ENCODE results near the gene CDC14B.
A peak's percentile ranks its signal among the peaks of the same experiment; 100 is the strongest.

CDC14B gene

DNA sequence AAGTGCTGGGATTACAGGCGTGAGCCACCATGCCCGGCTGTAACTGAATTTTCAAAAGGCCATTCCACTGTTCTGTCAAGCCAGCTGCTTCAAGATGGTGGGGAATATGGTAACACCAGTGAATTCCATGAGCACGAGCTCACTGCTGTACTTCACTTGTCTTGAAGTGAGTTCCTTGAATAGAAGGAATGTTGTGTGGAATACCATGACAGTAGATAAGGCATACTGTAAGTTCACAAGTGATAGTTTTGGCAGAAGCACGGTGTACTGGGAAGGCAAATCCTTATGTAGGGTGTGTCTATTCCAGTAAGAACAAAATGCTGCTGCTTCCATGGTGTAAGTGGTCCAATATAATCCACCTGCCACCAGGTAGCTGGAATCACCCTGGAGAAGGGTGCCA, 42.1 kb upstream of the CDC14B start:
- Histone ChIP-seq H3K9ac (ENCODE audit: low read length) (no peak overlapping the region), H2AFZ (ENCODE audit: low read length) (no peak overlapping the region), H3K4me2 (ENCODE audit: low read depth, low read length) (no peak overlapping the region), H3K9me2 (replicated peaks; ENCODE audit: insufficient read depth, low read length) (no peaks in the 10 kb centered on the region), H3K27me3 (replicated peaks; ENCODE audit: insufficient read depth, low read length) (no peaks in the 10 kb centered on the region), H3K27ac (ENCODE audit: low read length) (no peak overlapping the region), H3K79me2 (ENCODE audit: low read length) (no peaks in the 10 kb centered on the region), H4K20me1 (ENCODE audit: insufficient read depth, low read length) (no peaks in the 10 kb centered on the region), H3K9me3 (replicated peaks; ENCODE audit: insufficient read depth, low read length) (no peaks in the 10 kb centered on the region), H3K36me3 (replicated peaks; ENCODE audit: insufficient read depth, low read length) (no peaks in the 10 kb centered on the region), H3K4me1 (ENCODE audit: low read length) (peaks cover 6% of the 10 kb centered on the region), H3K4me3 (ENCODE audit: low read length) (no peak overlapping the region), H3F3A (ENCODE audit: insufficient read depth, low read length) (no peaks in the 10 kb centered on the region)
- no peak for TF ChIP-seq EZH2phosphoT487 (IDR thresholded peaks at IDR 0.05; ENCODE audit: low read length)
- TF ChIP-seq, protein P1, sequence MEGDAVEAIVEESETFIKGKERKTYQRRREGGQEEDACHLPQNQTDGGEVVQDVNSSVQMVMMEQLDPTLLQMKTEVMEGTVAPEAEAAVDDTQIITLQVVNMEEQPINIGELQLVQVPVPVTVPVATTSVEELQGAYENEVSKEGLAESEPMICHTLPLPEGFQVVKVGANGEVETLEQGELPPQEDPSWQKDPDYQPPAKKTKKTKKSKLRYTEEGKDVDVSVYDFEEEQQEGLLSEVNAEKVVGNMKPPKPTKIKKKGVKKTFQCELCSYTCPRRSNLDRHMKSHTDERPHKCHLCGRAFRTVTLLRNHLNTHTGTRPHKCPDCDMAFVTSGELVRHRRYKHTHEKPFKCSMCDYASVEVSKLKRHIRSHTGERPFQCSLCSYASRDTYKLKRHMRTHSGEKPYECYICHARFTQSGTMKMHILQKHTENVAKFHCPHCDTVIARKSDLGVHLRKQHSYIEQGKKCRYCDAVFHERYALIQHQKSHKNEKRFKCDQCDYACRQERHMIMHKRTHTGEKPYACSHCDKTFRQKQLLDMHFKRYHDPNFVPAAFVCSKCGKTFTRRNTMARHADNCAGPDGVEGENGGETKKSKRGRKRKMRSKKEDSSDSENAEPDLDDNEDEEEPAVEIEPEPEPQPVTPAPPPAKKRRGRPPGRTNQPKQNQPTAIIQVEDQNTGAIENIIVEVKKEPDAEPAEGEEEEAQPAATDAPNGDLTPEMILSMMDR (IDR thresholded peaks at IDR 0.05; ENCODE audit: low read length), result no peak
- TF ChIP-seq EZH2 (optimal IDR thresholded peaks at IDR 0.05; ENCODE audit: low read depth, low read length), result no peak
- no peak for DNase-seq

DNA sequence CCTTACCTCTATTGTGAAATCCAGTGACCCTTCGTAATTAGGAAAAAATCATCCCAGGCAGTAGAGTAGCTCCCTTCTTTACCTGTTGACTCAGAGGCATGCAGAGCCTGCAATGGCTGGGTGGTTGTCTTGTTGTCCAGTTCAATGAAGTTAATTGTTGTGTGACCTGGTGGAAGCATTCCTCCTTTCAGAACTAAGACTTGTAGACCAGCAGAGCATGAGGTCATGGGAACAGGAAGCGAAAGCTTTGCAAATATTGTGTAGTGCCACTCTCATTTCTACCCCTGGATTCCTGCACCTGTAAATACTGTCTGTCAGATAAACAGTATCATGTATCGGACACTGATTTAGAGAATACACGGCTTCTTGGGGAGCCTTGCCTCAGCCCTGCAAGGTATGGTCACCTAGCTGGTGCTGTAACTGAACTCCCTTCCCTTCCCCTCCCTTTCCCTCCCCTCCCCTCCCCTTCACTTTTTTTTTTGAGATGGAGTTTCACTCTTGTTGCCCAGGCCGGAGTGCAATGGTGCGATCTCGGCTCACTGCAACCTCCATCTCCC, 41.1 kb upstream of the CDC14B start:
- Histone ChIP-seq H3K9ac (ENCODE audit: low read length) (no peak overlapping the region), H4K20me1 (ENCODE audit: insufficient read depth, low read length) (no peaks in the 10 kb centered on the region), H3K4me3 (ENCODE audit: low read length) (no peak overlapping the region), H3K79me2 (ENCODE audit: low read length) (no peaks in the 10 kb centered on the region), H3K9me3 (replicated peaks; ENCODE audit: insufficient read depth, low read length) (no peaks in the 10 kb centered on the region), H3F3A (ENCODE audit: insufficient read depth, low read length) (no peaks in the 10 kb centered on the region), H3K9me2 (replicated peaks; ENCODE audit: insufficient read depth, low read length) (no peaks in the 10 kb centered on the region), H3K27me3 (replicated peaks; ENCODE audit: insufficient read depth, low read length) (no peaks in the 10 kb centered on the region), H3K4me1 (ENCODE audit: low read length) (peaks cover 6% of the 10 kb centered on the region), H3K36me3 (replicated peaks; ENCODE audit: insufficient read depth, low read length) (no peaks in the 10 kb centered on the region), H3K4me2 (ENCODE audit: low read depth, low read length) (0 out of 2 replicates have a peak overlapping the region, but pooled peaks have one; percentile 19), H3K27ac (ENCODE audit: low read length) (no peak overlapping the region), H2AFZ (ENCODE audit: low read length) (no peak overlapping the region; the same call in 1 of the 2 replicates)
- peak; percentile 65 for DNase-seq
- no peak for TF ChIP-seq EZH2phosphoT487 (IDR thresholded peaks at IDR 0.05; ENCODE audit: low read length)
- TF ChIP-seq EZH2 (optimal IDR thresholded peaks at IDR 0.05; ENCODE audit: low read depth, low read length), result no peak
- TF ChIP-seq, protein P1 (IDR thresholded peaks at IDR 0.05; ENCODE audit: low read length), result no peak

DNA sequence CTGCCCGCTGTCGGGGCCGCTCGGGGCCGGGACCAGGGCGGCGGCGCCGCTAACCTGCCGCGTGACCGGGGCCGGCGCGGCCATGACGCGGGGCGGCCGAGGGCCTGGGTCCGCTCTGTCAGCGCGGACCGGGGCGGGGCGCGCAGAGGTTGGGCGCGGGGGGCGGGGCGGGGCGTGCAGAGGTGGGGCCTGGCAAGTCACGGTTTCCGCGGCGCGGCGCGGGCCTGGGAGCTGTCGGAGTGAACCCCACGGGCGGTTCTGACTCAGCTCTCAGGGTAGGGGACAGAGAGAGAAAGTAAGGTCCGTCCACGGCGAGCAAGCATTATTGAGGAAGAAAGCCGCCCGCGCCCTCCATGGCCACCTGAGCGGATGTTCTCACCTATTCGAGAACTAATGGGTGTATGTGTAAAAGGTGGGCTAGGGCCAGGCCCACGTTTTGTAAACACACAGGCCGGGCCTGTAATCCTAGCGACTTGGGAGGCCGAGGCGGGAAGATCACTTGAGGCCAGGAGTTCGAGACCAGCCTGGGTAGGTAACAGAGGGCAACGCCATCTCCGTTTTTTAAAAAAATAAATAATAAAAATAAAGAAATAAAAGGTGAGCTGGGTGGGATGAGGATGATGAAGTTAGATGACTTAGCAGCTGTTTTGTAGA, 35.7 kb upstream of the CDC14B start, which contains the start of gene PRXL2C:
Gene PRXL2C, minus strand, starts transcription at position 120 of the 654 bp plus-strand sequence. Its CDS starts 36 bp downstream, at position 84.
- Histone ChIP-seq H3K4me3 (ENCODE audit: low read length) (peak within 1 kb of the TSS; percentile 58), H3K9ac (ENCODE audit: low read length) (no peak within 1 kb of the TSS)
- peak; percentile 39 for DNase-seq

More for the DNA sequence above, 35.7 kb upstream of the CDC14B start, which contains the start of gene PRXL2C:
- Histone ChIP-seq H3K36me3 (replicated peaks; ENCODE audit: insufficient read depth, low read length) (no peaks in the 10 kb centered on the region), H3K79me2 (ENCODE audit: low read length) (no peaks in the 10 kb centered on the region), H3K9me2 (replicated peaks; ENCODE audit: insufficient read depth, low read length) (no peaks in the 10 kb centered on the region), H3F3A (ENCODE audit: insufficient read depth, low read length) (no peaks in the 10 kb centered on the region), H3K4me2 (ENCODE audit: low read depth, low read length) (peak within 1 kb of the TSS; percentile 74; the same call in 1 of the 2 replicates), H3K9me3 (replicated peaks; ENCODE audit: insufficient read depth, low read length) (no peaks in the 10 kb centered on the region), H3K27ac (ENCODE audit: low read length) (no peak within 1 kb of the TSS), H3K4me1 (ENCODE audit: low read length) (peaks cover 2% of the 10 kb centered on the region), H2AFZ (ENCODE audit: low read length) (peak within 1 kb of the TSS; percentile 77), H3K27me3 (replicated peaks; ENCODE audit: insufficient read depth, low read length) (no peaks in the 10 kb centered on the region), H4K20me1 (ENCODE audit: insufficient read depth, low read length) (no peaks in the 10 kb centered on the region)
- no peak for TF ChIP-seq EZH2 (optimal IDR thresholded peaks at IDR 0.05; ENCODE audit: low read depth, low read length)
- TF ChIP-seq, protein P1 (IDR thresholded peaks at IDR 0.05; ENCODE audit: low read length), result no peak
- no peak for TF ChIP-seq EZH2phosphoT487 (IDR thresholded peaks at IDR 0.05; ENCODE audit: low read length)

Data from MM.1S (cell line).